A549 (cell line): Measurements from ENCODE around the gene CD163. TPM values are rescaled to one million over a fixed set of nuclear protein-coding genes. Genes with fewer than 3 reads are reported as not detected.
"Not testable (repeated sequence)": the region's sequence is repeated elsewhere in the genome, so short reads cannot be mapped to it uniquely, and the experiment has no call there.

Experiments used
- ATAC-seq, 2 experiments: fragments of 200-7000 bp in 1 of 2; fragments of >200 bp in 1 of 2; cut with Nextera tagmentation in 1 of 2; cut with Tn5 transposase in 1 of 2; 3 replicates each; pipeline versions ENCODE4 v1.8.0 to v1.9.1; 2018 to 2020; ENCODE audit warnings: mild to moderate bottlenecking in 1 of 2, moderate library complexity in 1 of 2
- CTCF ChIA-PET: fragments of 300-600 bp; sonication (Branson Sonifier 250); formaldehyde crosslinking; extraction: SDS; loops from one replicate; lab custom pipeline; 2021; ENCODE audit warnings: antibody characterized with exemption, inconsistent platforms; lab: Yijun Ruan, JAX
- POLR2A ChIA-PET: fragments of 350-600 bp; formaldehyde crosslinking; extraction: SDS; loops from one replicate; lab custom pipeline; 2021; ENCODE audit warnings: antibody characterized with exemption, inconsistent platforms; lab: Yijun Ruan, JAX
- DNase-seq, 2 experiments: peaks; one replicate each; pipeline versions ENCODE4 v3.0.0 to v3.0.0-alpha.2; 2011 to 2016; ENCODE audit warnings: low read depth in 1 of 2, low spot score in 1 of 2
- FAIRE-seq: peaks from 2 replicates; lab custom pipeline; 2011; peaks lifted over from hg19 to GRCh38; lab: Jason Lieb, UNC
- H3K27ac ChIP-seq, 2 experiments: fragments of >200 bp; sonication (Bioruptor Twin); formaldehyde crosslinking; 3 replicates each; pipeline ENCODE4 v1.5.1; 2016 to 2017
- H3K4me1 ChIP-seq: fragments of >200 bp; sonication (Bioruptor Twin); formaldehyde crosslinking; 3 replicates; pipeline ENCODE4 v1.6.1; 2016
- H3K4me2 ChIP-seq: fragments of >200 bp; sonication (Bioruptor Twin); formaldehyde crosslinking; 3 replicates; pipeline ENCODE4 v1.6.1; 2016
- H3K4me3 ChIP-seq: fragments of >200 bp; sonication (Bioruptor Twin); formaldehyde crosslinking; 3 replicates; pipeline ENCODE4 v1.5.1; 2016
- H3K9me3 ChIP-seq: fragments of >200 bp; sonication (Bioruptor Twin); formaldehyde crosslinking; 3 replicates; pipeline ENCODE4 v1.6.1; 2016
- CBX2 ChIP-seq: fragments of 200-600 bp; sonication (generic); IDR thresholded peaks from 2 replicates; pipeline ENCODE4 v1.6.1; 2016; ENCODE audit warnings: low read depth, mild to moderate bottlenecking, borderline replicate concordance
- CBX8 ChIP-seq: fragments of 200-600 bp; sonication (generic); IDR thresholded peaks from 2 replicates; pipeline ENCODE4 v1.6.1; 2016
- CEBPB ChIP-seq, 2 experiments: fragments of >200 bp in 1 of 2; sonication (Bioruptor Twin) in 1 of 2; formaldehyde crosslinking in 1 of 2; IDR thresholded peaks; 2 replicates each; pipeline ENCODE4 v1.6.1; 2012 to 2016
- CTCF ChIP-seq: fragments of >200 bp; sonication (Bioruptor Twin); formaldehyde crosslinking; IDR thresholded peaks from 3 replicates; pipeline ENCODE4 v1.5.1; 2016
- EP300 ChIP-seq, 2 experiments: fragments of >200 bp; sonication (Bioruptor Twin); formaldehyde crosslinking; IDR thresholded peaks; 2 replicates in 1 of 2; 3 replicates in 1 of 2; pipeline ENCODE4 v1.6.1; 2016 to 2017
- GATA3 ChIP-seq: IDR thresholded peaks from 2 replicates; pipeline ENCODE4 v1.6.1; 2012; ENCODE audit warnings: borderline replicate concordance
- HDAC2 ChIP-seq: fragments of 200-600 bp; sonication (generic); IDR thresholded peaks from 2 replicates; pipeline ENCODE4 v1.6.1; 2016
- HES2 ChIP-seq: fragments of >200 bp; sonication (Bioruptor Twin); formaldehyde crosslinking; IDR thresholded peaks from 2 replicates; pipeline ENCODE4 v1.6.1; 2016
- HMGXB4 ChIP-seq: fragments of 250-450 bp; sonication (Bioruptor Pico); IDR thresholded peaks from 2 replicates; pipeline ENCODE4 v1.5.0; 2021; ENCODE audit warnings: mild to moderate bottlenecking, moderate library complexity, borderline replicate concordance
- JUN ChIP-seq, 2 experiments: fragments of >200 bp; sonication (Bioruptor Twin); formaldehyde crosslinking; IDR thresholded peaks; 2 replicates in 1 of 2; 3 replicates in 1 of 2; pipeline ENCODE4 v1.6.1; 2016 to 2017
- MAFK ChIP-seq: fragments of 450-650 bp; IDR thresholded peaks from 2 replicates; pipeline ENCODE4 v1.6.1; 2014; ENCODE audit not compliant: partially characterized antibody
- MAX ChIP-seq: IDR thresholded peaks from 2 replicates; pipeline ENCODE4 v1.6.1; 2012
- MAZ ChIP-seq: fragments of 150-350 bp; IDR thresholded peaks from 2 replicates; pipeline ENCODE4 v1.6.1; 2014; ENCODE audit warnings: antibody characterized with exemption, low read depth, low read length, borderline replicate concordance
- NFE2L2 ChIP-seq: fragments of 150-350 bp; conservative IDR thresholded peaks from 2 replicates; pipeline ENCODE4 v1.6.1; 2014; ENCODE audit warnings: low read length
- NR3C1 ChIP-seq: fragments of >200 bp; sonication (Bioruptor Twin); formaldehyde crosslinking; IDR thresholded peaks from 3 replicates; pipeline ENCODE4 v1.6.1; 2017
- PHF8 ChIP-seq: fragments of 200-600 bp; sonication (generic); IDR thresholded peaks from 2 replicates; pipeline ENCODE4 v1.6.1; 2016; ENCODE audit warnings: low read depth, mild to moderate bottlenecking, antibody characterized with exemption, moderate library complexity, borderline replicate concordance
- POLR2AphosphoS2 ChIP-seq: conservative IDR thresholded peaks from 2 replicates; pipeline ENCODE4 v1.6.1; 2012; ENCODE audit warnings: low read length, improper control_type of control experiment, inconsistent platforms
- RAD21 ChIP-seq, 2 experiments: fragments of >200 bp in 1 of 2; sonication (Bioruptor Twin) in 1 of 2; formaldehyde crosslinking in 1 of 2; IDR thresholded peaks in 1 of 2; conservative IDR thresholded peaks in 1 of 2; 2 replicates in 1 of 2; 3 replicates in 1 of 2; pipeline ENCODE4 v1.6.1; 2012 to 2018; ENCODE audit warnings: inconsistent platforms in 1 of 2
- RCOR1 ChIP-seq: fragments of 150-350 bp; IDR thresholded peaks from 2 replicates; pipeline ENCODE4 v1.6.1; 2014; ENCODE audit warnings: antibody characterized with exemption, low read length, low read depth
- REST ChIP-seq: fragments of 200-600 bp; sonication (generic); IDR thresholded peaks from 2 replicates; pipeline ENCODE4 v1.6.1; 2016; ENCODE audit warnings: antibody characterized with exemption, mild to moderate bottlenecking, moderate library complexity
- RFX5 ChIP-seq: fragments of 450-650 bp; IDR thresholded peaks from 2 replicates; pipeline ENCODE4 v1.7.1; 2014; ENCODE audit warnings: antibody characterized with exemption, mild to moderate bottlenecking, moderate library complexity
- TP53 ChIP-seq: fragments of 250-450 bp; sonication (Bioruptor Pico); IDR thresholded peaks from 2 replicates; pipeline ENCODE4 v1.5.0; 2021; ENCODE audit warnings: mild to moderate bottlenecking, moderate library complexity
- USF2 ChIP-seq: fragments of 450-650 bp; IDR thresholded peaks from 2 replicates; pipeline ENCODE4 v1.6.1; 2014; ENCODE audit warnings: antibody characterized with exemption
- ZFP36 ChIP-seq: fragments of 450-650 bp; IDR thresholded peaks from 2 replicates; pipeline ENCODE4 v1.6.1; 2014; ENCODE audit warnings: borderline replicate concordance; ENCODE audit not compliant: partially characterized antibody
- ZSCAN20 ChIP-seq: fragments of 250-450 bp; sonication (Bioruptor Pico); IDR thresholded peaks from 2 replicates; pipeline ENCODE4 v1.8.0; 2022; ENCODE audit warnings: mild to moderate bottlenecking, moderate library complexity
- WGBS: methylation state at CpG from one replicate; pipeline ENCODE4 v1.1.6; 2017; ENCODE audit errors: missing lambda C conversion rate; 5-methylcytosine and 5-hydroxymethylcytosine counted together
- polyA plus RNA-seq, 4 experiments: library from polyadenylated mRNA; depleted of rRNA in 3 of 4; stranded (reverse); fragments of >200 nt; fragmentation: RNase III in 1 of 4; extraction: RNeasy Plus Mini Kit Qiagen cat#74134 plus additional on column Dnase treatment in 1 of 4; gene quantifications; 2 replicates in 3 of 4; 3 replicates in 1 of 4; pipeline ENCODE4 v1.2.3, GENCODE V29; 2011 to 2017

Gene CD163
- polyA plus RNA-seq, 2 of the 4 experiments (the other 2 are of a cell fraction) = not detected

- TF ChIP-seq RCOR1 = no peak
- TF ChIP-seq ZSCAN20 (CRISPR knock-in tag) = no peak
- peak; percentile 61 to 86 for TF ChIP-seq JUN (IDR thresholded peaks at IDR 0.05)
- TF ChIP-seq CBX2 = no peak
- TF ChIP-seq POLR2AphosphoS2 = no peak
- TF ChIP-seq USF2 = no peak
- TF ChIP-seq PHF8 = peak; percentile 50; the same call in 1 of the 2 replicates
- no peak for TF ChIP-seq CBX8
- peak; percentile 37 for TF ChIP-seq CTCF
- peak in 1 of 2 experiments; percentile 26; a peak in 1 of 5 replicates for TF ChIP-seq RAD21 (conservative IDR thresholded peaks at IDR 0.05 in 1 of 2, IDR thresholded peaks at IDR 0.05 in 1 of 2)
- peak; percentile 83 for TF ChIP-seq TP53
- TF ChIP-seq MAX = peak; percentile 96
- no peak for TF ChIP-seq EP300 (IDR thresholded peaks at IDR 0.05)
- no peak for TF ChIP-seq NFE2L2
- TF ChIP-seq MAZ = no peak
- no peak for TF ChIP-seq HES2
- no peak for TF ChIP-seq NR3C1
- 0 out of 2 replicates have a peak, but pooled peaks have one; percentile 25 for TF ChIP-seq HMGXB4 (CRISPR knock-in tag)
- no peak for TF ChIP-seq GATA3
- no peak for TF ChIP-seq HDAC2
- no peak for TF ChIP-seq MAFK
- no peak for TF ChIP-seq CEBPB (IDR thresholded peaks at IDR 0.05)
- TF ChIP-seq RFX5 = 0 out of 2 replicates have a peak, but pooled peaks have one; percentile 35
- no peak for TF ChIP-seq REST
- no peak for TF ChIP-seq ZFP36
- TF ChIP-seq, all 56 proteins: peak for 17
These were observed 63.7 kb downstream of the CD163 start (continued) for GRCh38 chr12:7439579-7440505.

GRCh38 chr12:7438291-7438995 is 65.1 kb downstream of the CD163 start:
- ATAC-seq = peak; percentile 13 to 23; a peak in 3 of 6 replicates
- Histone ChIP-seq H3K4me3 (peak overlapping the region; percentile 51), H3K4me2 (peak overlapping the region; percentile 70), H3K27ac (peak overlapping the region; percentile 5 to 34; a peak in 3 of 6 replicates)
- not testable (repeated sequence) for H3K4me1 ChIP-seq, H3K9me3 ChIP-seq, FAIRE-seq
- DNase-seq = peak in 1 of 2 experiments; percentile 32
- WGBS = 47% methylated on average over 8 of the region's 8 CpGs
- ChIA-PET CTCF (interaction anchor here (3.1 kb wide), 1 partner anchor 23 kb away, joined by 13 read pairs; no protein-coding TSS in a partner anchor), POLR2A (interaction anchor here (1.9 kb wide), 1 partner anchor 12 kb away, joined by 6 read pairs; no protein-coding TSS in a partner anchor)

GRCh38 chr12:7437494-7437893 is 66.1 kb downstream of the CD163 start:
- DNase-seq, FAIRE-seq, CTCF ChIA-PET, H3K27ac ChIP-seq, H3K4me3 ChIP-seq, ATAC-seq, H3K4me2 ChIP-seq, POLR2A ChIA-PET, H3K9me3 ChIP-seq, H3K4me1 ChIP-seq: not testable (repeated sequence)
- 73% methylated on average over 3 of the region's 3 CpGs for WGBS
